ENCODE results near the gene OR5V1. TPM values are rescaled to one million over a fixed set of nuclear protein-coding genes. Genes with fewer than 3 reads are reported as not detected.

OR5V1 gene
- not detected for total RNA-seq

DNA sequence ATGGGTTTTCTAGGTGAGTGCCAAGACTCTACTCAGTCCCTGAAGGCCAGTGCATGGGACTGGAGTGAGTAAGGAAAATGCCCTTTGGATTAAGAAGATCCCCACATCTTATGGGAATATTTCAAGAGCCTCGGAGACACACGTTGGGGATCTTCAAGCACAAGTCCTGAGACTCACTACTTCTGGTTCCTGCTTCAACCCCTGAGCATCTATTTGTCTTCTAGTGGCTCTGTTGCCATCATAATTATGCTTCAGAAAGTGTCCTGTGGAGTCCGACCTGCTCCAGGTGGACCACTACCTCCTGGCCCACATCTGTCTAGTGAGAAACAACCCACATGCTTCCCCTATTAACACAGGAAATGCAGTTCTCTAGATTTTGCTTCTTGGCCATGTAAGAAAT lies at the start of gene OR5V1:
OR5V1 (minus strand) TSS at position 101 of the 400 bp plus-strand sequence. CDS start 12,670 bp downstream, outside the sequence.
- intact Hi-C loops (cut with DNase I; ENCODE audit: low total_unique reads) (no loop called here), in situ Hi-C loops (cut with MboI; ENCODE audit: low pct_ligation_motif_present in 1 of 4, low pct_unique_long_range_greater_than_20kb in 1 of 4, low sequenced_read_pairs in 3 of 4) (no loop called here)
- Histone ChIP-seq H3K9me3 (no peaks in the 10 kb centered on the region), H3K36me3 (no peaks in the 10 kb centered on the region), H3K4me1 (no peaks in the 10 kb centered on the region), H3K27me3 (no peaks in the 10 kb centered on the region), H3K4me3 (no peak within 1 kb of the TSS), H3K27ac (no peak within 1 kb of the TSS)
- TF ChIP-seq EP300 (IDR thresholded peaks at IDR 0.05; ENCODE audit: low read depth) (no peak), POLR2AphosphoS5 (IDR thresholded peaks at IDR 0.05) (no peak), POLR2A (IDR thresholded peaks at IDR 0.05) (no peak)
- TF ChIP-seq, protein P1, sequence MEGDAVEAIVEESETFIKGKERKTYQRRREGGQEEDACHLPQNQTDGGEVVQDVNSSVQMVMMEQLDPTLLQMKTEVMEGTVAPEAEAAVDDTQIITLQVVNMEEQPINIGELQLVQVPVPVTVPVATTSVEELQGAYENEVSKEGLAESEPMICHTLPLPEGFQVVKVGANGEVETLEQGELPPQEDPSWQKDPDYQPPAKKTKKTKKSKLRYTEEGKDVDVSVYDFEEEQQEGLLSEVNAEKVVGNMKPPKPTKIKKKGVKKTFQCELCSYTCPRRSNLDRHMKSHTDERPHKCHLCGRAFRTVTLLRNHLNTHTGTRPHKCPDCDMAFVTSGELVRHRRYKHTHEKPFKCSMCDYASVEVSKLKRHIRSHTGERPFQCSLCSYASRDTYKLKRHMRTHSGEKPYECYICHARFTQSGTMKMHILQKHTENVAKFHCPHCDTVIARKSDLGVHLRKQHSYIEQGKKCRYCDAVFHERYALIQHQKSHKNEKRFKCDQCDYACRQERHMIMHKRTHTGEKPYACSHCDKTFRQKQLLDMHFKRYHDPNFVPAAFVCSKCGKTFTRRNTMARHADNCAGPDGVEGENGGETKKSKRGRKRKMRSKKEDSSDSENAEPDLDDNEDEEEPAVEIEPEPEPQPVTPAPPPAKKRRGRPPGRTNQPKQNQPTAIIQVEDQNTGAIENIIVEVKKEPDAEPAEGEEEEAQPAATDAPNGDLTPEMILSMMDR (IDR thresholded peaks at IDR 0.05), result no peak
- WGBS, 2 donors (ENCODE audit: low coverage in 1 of 2), result 68 to 80% methylated on average over 3 of the region's 3 CpGs
- no peak for DNase-seq

DNA sequence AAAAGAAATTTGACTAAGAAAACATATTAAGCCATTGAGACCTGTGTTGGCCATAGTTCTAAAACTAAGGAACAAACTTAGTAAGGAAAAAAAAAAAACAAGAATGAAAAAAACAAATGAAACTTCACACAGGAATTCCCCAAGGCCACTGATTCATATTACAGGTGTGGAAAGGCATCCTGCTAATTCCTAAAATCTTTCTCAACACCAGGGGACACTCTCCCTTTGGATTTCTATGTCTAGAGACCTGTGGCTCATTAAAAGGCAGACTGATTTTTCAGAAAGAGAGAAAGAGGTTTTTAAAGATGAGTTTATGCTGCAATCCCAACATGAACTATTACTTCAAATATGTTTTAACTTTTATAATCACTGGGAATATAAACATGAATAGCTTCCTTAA lies 45.9 kb upstream of the OR5V1 start, which contains the start of gene OR12D1:
OR12D1 (plus strand) TSS at position 341 of the 400 bp plus-strand sequence.
- H3K27me3 ChIP-seq, result no peaks in the 10 kb centered on the region
- intact Hi-C loops (cut with DNase I; ENCODE audit: low total_unique reads), result no loop called here
- H3K4me3 ChIP-seq, result no peak within 1 kb of the TSS
- H3K36me3 ChIP-seq, result no peaks in the 10 kb centered on the region
- H3K9me3 ChIP-seq, result no peaks in the 10 kb centered on the region
- no peaks in the 10 kb centered on the region for H3K4me1 ChIP-seq
- in situ Hi-C loops (cut with MboI; ENCODE audit: low pct_ligation_motif_present in 1 of 4, low pct_unique_long_range_greater_than_20kb in 1 of 4, low sequenced_read_pairs in 3 of 4), result no loop called here
- DNase-seq, result no peak
- H3K27ac ChIP-seq, result no peak within 1 kb of the TSS
- TF ChIP-seq POLR2A (IDR thresholded peaks at IDR 0.05) (no peak), POLR2AphosphoS5 (IDR thresholded peaks at IDR 0.05) (no peak), EP300 (IDR thresholded peaks at IDR 0.05; ENCODE audit: low read depth) (no peak)
- TF ChIP-seq, protein P1 (IDR thresholded peaks at IDR 0.05), result no peak

DNA sequence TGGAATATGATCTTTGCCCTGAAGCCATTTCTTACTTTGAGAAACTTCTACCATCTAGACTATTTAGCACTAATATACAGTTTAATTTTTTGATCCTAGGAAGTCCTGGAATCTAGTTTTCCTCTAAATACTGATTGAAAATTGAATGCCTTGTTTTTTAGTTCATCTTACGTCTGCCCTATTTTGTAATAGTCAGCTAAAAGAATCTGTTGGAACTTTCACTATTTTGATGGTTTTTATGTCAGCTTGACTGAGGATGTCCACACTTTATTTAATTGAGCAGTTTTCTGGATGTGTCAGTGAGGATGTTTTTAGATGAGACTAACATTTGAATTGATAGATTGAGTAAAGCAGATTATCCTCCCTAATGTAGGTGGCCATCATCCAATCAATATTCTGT lies 35.1 kb upstream of the OR5V1 start:
- no peaks in the 10 kb centered on the region for H3K4me1 ChIP-seq
- H3K27ac ChIP-seq, result no peak overlapping the region
- intact Hi-C loops (cut with DNase I; ENCODE audit: low total_unique reads), result no loop called here
- in situ Hi-C loops (cut with MboI; ENCODE audit: low pct_ligation_motif_present in 1 of 4, low pct_unique_long_range_greater_than_20kb in 1 of 4, low sequenced_read_pairs in 3 of 4), result no loop called here
- no peak for DNase-seq
- H3K27me3 ChIP-seq, result no peaks in the 10 kb centered on the region
- H3K4me3 ChIP-seq, result no peak overlapping the region
- WGBS, 2 donors (ENCODE audit: low coverage in 1 of 2), result 25 to 93% methylated on average over 1 of the region's 1 CpG
- H3K36me3 ChIP-seq, result no peaks in the 10 kb centered on the region
- H3K9me3 ChIP-seq, result no peaks in the 10 kb centered on the region
- TF ChIP-seq POLR2AphosphoS5 (IDR thresholded peaks at IDR 0.05) (no peak), EP300 (IDR thresholded peaks at IDR 0.05; ENCODE audit: low read depth) (no peak), POLR2A (IDR thresholded peaks at IDR 0.05) (no peak)
- TF ChIP-seq, protein P1 (IDR thresholded peaks at IDR 0.05), result no peak

DNA sequence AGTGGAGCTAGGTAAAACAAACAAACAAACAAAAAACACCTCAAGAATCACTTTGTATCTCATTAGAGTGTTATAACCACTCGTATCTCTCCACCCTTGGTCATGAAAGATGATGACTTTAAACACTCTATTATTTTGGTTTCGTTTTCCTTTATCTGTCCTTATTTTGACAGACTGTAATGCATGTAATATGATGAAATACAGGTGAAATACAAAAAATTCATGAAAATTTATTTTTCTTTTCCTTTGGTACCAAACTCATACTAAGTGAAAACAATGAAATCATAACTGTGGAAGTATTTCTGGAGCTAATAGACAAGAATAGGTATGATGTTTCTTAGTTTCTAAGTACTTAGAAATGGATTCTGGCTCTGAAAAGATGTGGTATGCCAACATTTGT lies 30.9 kb upstream of the OR5V1 start:
- Histone ChIP-seq H3K36me3 (no peaks in the 10 kb centered on the region), H3K4me3 (no peak overlapping the region), H3K9me3 (no peaks in the 10 kb centered on the region), H3K27ac (no peak overlapping the region), H3K4me1 (no peaks in the 10 kb centered on the region), H3K27me3 (no peaks in the 10 kb centered on the region)
- TF ChIP-seq, protein P1 (IDR thresholded peaks at IDR 0.05), result no peak
- no peak for TF ChIP-seq POLR2A (IDR thresholded peaks at IDR 0.05)
- no peak for TF ChIP-seq POLR2AphosphoS5 (IDR thresholded peaks at IDR 0.05)
- no peak for TF ChIP-seq EP300 (IDR thresholded peaks at IDR 0.05; ENCODE audit: low read depth)
- intact Hi-C loops (cut with DNase I; ENCODE audit: low total_unique reads) (no loop called here), in situ Hi-C loops (cut with MboI; ENCODE audit: low pct_ligation_motif_present in 1 of 4, low pct_unique_long_range_greater_than_20kb in 1 of 4, low sequenced_read_pairs in 3 of 4) (no loop called here)
- no peak for DNase-seq
- WGBS, 2 donors (ENCODE audit: low coverage in 1 of 2), result 61 to 64% methylated on average over 2 of the region's 2 CpGs
